Muscle of leg (tissue), 16 donors: ENCODE results near the gene RRAGA. TPM values are rescaled to one million over a fixed set of nuclear protein-coding genes. Genes with fewer than 3 reads are reported as not detected.
"Not testable (repeated sequence)": the region's sequence is repeated elsewhere in the genome, so short reads cannot be mapped to it uniquely, and the experiment has no call there.

Source experiments
- DNase-seq: peaks from one replicate; pipeline ENCODE4 v3.0.0; 2013
- H3K27ac ChIP-seq: one replicate; pipeline ENCODE4 v1.5.1; 2013; ENCODE audit warnings: mild to moderate bottlenecking, low read length, control low read depth
- H3K27me3 ChIP-seq: one replicate; pipeline ENCODE4 v1.6.1; 2013; ENCODE audit warnings: low read length; ENCODE audit not compliant: control insufficient read depth, insufficient read depth
- H3K36me3 ChIP-seq: one replicate; pipeline ENCODE4 v1.6.1; 2013; ENCODE audit warnings: low read length; ENCODE audit not compliant: control insufficient read depth, insufficient read depth
- H3K4me1 ChIP-seq: one replicate; pipeline ENCODE4 v1.6.1; 2013; ENCODE audit warnings: low read length; ENCODE audit not compliant: control insufficient read depth, insufficient read depth
- H3K4me3 ChIP-seq: one replicate; pipeline ENCODE4 v1.5.1; 2013; ENCODE audit warnings: low read length, control low read depth
- H3K9me3 ChIP-seq: replicated peaks from 2 replicates; pipeline ENCODE4 v1.6.1; 2013; ENCODE audit warnings: low read depth, low read length; ENCODE audit not compliant: control insufficient read depth
- WGBS: methylation state at CpG from one replicate; pipeline ENCODE4 v1.1.5; 2013; ENCODE audit warnings: missing lambda C conversion rate; ENCODE audit not compliant: insufficient coverage; 5-methylcytosine and 5-hydroxymethylcytosine counted together
- long read RNA-seq, 11 donors: transcript quantifications; one replicate each; lab custom pipeline, GENCODE V29; 2026
- polyA plus RNA-seq, 8 donors: library from polyadenylated mRNA; unstranded; fragments of 120-200 nt; gene quantifications; one replicate each; pipeline versions ENCODE4 v1.2.1 to v1.2.3, GENCODE V29; 2013; ENCODE audit warnings: inconsistent platforms in 1 of 8, low replicate concordance in 1 of 8; ENCODE audit not compliant: insufficient read length in 8 of 8, insufficient read depth in 1 of 8
- total RNA-seq: library from RNA; stranded (reverse); fragments of 120-200 nt; gene quantifications from one replicate; pipeline ENCODE4 v1.2.4, GENCODE V29; 2013

RRAGA gene, protein sequence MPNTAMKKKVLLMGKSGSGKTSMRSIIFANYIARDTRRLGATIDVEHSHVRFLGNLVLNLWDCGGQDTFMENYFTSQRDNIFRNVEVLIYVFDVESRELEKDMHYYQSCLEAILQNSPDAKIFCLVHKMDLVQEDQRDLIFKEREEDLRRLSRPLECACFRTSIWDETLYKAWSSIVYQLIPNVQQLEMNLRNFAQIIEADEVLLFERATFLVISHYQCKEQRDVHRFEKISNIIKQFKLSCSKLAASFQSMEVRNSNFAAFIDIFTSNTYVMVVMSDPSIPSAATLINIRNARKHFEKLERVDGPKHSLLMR
- total RNA-seq (26.6 TPM), polyA plus RNA-seq (10 to 100 TPM; 77.9 to 90.2 (median 84.3) TPM)
- long read RNA-seq, donor 1, transcript RRAGA-201 (1 exons, 1,589 nt), result major isoform, 50 of 50 reads
- long read RNA-seq, donor 1, partial matches to known transcripts, result 0 of 50 reads
- long read RNA-seq, donor 1, other reads (novel, unspliced or antisense), result 0 of 50 reads
- long read RNA-seq, donor 2, transcript RRAGA-201 (1 exons, 1,589 nt), result major isoform, 15 of 15 reads
- long read RNA-seq, donor 2, partial matches to known transcripts, result 0 of 15 reads
- long read RNA-seq, donor 2, other reads (novel, unspliced or antisense), result 0 of 15 reads
- long read RNA-seq, donor 3, transcript RRAGA-201 (1 exons, 1,589 nt), result major isoform, 130 of 130 reads
- long read RNA-seq, donor 3, partial matches to known transcripts, result 0 of 130 reads
- long read RNA-seq, donor 3, other reads (novel, unspliced or antisense), result 0 of 130 reads
- long read RNA-seq, donor 4, transcript RRAGA-201 (1 exons, 1,589 nt), result major isoform, 67 of 67 reads
- long read RNA-seq, donor 4, partial matches to known transcripts, result 0 of 67 reads
- long read RNA-seq, donor 4, other reads (novel, unspliced or antisense), result 0 of 67 reads
- long read RNA-seq, donor 5, transcript RRAGA-201 (1 exons, 1,589 nt), result major isoform, 254 of 254 reads
- long read RNA-seq, donor 5, partial matches to known transcripts, result 0 of 254 reads
- long read RNA-seq, donor 5, other reads (novel, unspliced or antisense), result 0 of 254 reads
- long read RNA-seq, donor 6, transcript RRAGA-201 (1 exons, 1,589 nt), result major isoform, 169 of 169 reads
- long read RNA-seq, donor 6, partial matches to known transcripts, result 0 of 169 reads
- long read RNA-seq, donor 6, other reads (novel, unspliced or antisense), result 0 of 169 reads
- long read RNA-seq, donor 7, transcript RRAGA-201 (1 exons, 1,589 nt), result major isoform, 148 of 148 reads
- long read RNA-seq, donor 7, partial matches to known transcripts, result 0 of 148 reads
- long read RNA-seq, donor 7, other reads (novel, unspliced or antisense), result 0 of 148 reads
- long read RNA-seq, donor 8, transcript RRAGA-201 (1 exons, 1,589 nt), result major isoform, 79 of 79 reads
- long read RNA-seq, donor 8, partial matches to known transcripts, result 0 of 79 reads
- long read RNA-seq, donor 8, other reads (novel, unspliced or antisense), result 0 of 79 reads
- long read RNA-seq, donor 9, transcript RRAGA-201 (1 exons, 1,589 nt), result major isoform, 99 of 99 reads
- long read RNA-seq, donor 9, partial matches to known transcripts, result 0 of 99 reads
- long read RNA-seq, donor 9, other reads (novel, unspliced or antisense), result 0 of 99 reads
- long read RNA-seq, donor 10, transcript RRAGA-201 (1 exons, 1,589 nt), result major isoform, 131 of 131 reads
- long read RNA-seq, donor 10, partial matches to known transcripts, result 0 of 131 reads
- long read RNA-seq, donor 10, other reads (novel, unspliced or antisense), result 0 of 131 reads
- long read RNA-seq, donor 11, transcript RRAGA-201 (1 exons, 1,589 nt), result major isoform, 109 of 109 reads
- long read RNA-seq, donor 11, partial matches to known transcripts, result 0 of 109 reads
- long read RNA-seq, donor 11, other reads (novel, unspliced or antisense), result 0 of 109 reads

DNA sequence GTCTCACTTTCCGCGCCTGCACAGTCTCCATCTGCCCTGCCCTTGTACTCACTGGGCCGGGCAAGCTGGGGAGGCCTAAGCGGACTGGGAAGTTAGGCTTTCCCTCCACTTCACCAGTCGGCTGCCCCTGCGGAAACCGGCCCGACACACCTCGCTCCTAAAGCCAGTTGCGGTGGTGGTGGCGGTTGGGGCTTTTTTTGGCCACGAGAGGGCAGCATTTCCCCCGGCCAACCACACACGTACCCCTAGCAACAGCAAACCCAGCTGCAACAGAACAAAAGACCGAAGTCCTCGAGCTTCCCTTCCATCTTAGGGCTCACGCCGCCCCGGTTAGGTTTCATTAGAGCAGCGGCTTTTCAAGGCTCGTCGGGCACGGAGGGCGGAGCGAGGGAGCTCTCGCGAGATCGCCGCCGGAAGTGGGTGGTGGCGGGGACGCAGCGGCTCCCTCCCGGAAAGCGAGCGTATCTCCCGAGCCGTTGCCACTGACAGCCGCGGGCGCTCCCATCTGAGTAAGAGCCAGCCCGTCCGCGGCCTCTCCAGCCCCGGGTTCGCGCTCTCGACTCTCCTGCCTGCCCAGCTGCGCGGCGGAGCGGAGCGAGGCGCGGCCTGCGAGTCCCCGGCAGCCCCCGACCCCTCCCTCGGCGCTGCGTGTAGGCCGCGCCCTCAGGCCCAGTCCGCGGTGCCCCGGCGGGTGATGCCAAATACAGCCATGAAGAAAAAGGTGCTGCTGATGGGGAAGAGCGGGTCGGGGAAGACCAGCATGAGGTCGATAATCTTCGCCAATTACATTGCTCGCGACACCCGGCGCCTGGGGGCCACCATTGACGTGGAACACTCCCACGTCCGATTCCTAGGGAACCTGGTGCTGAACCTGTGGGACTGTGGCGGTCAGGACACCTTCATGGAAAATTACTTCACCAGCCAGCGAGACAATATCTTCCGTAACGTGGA lies at the start of gene RRAGA:
Gene RRAGA (plus strand): TSS at position 462 of the 951 bp plus-strand sequence. CDS start 233 bp downstream, at position 695.
- DNase-seq, result peak; percentile 98
- no peaks in the 10 kb centered on the region for H3K9me3 ChIP-seq
- peak within 1 kb of the TSS; percentile 90 for H3K4me3 ChIP-seq
- under 1% methylated on average over 67 of the region's 82 CpGs for WGBS
- peak within 1 kb of the TSS; percentile 99 for H3K27ac ChIP-seq
- peaks cover 16% of the 10 kb centered on the region for H3K4me1 ChIP-seq
- H3K36me3 ChIP-seq, result peaks cover 7% of the 10 kb centered on the region
- no peaks in the 10 kb centered on the region for H3K27me3 ChIP-seq

DNA sequence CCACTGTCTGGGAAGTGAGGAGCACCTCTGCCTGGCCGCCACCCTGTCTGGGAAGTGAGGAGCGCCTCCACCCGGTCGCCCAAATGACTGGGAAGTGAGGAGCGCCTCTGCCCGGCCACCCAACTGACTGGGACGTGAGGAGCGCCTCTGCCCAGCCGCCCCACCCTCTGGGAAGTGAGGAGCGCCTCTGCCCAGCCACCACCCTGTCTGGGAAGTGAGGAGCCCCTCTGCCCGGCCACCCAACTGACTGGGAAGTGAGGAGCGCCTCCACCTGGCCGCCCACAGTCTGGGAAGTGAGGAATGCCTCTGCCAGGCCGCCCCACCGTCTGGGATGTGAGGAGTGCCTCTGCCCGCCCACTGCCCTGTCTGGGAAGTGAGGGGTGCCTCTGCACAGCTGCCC lies 49.1 kb upstream of the RRAGA start:
- Histone ChIP-seq H3K27ac (no peak overlapping the region), H3K4me1 (no peaks in the 10 kb centered on the region), H3K9me3 (peaks cover 4% of the 10 kb centered on the region), H3K27me3 (no peaks in the 10 kb centered on the region), H3K36me3 (no peaks in the 10 kb centered on the region), H3K4me3 (no peak overlapping the region)
- WGBS, result 86% methylated on average over 14 of the region's 16 CpGs
- DNase-seq, result no peak

DNA sequence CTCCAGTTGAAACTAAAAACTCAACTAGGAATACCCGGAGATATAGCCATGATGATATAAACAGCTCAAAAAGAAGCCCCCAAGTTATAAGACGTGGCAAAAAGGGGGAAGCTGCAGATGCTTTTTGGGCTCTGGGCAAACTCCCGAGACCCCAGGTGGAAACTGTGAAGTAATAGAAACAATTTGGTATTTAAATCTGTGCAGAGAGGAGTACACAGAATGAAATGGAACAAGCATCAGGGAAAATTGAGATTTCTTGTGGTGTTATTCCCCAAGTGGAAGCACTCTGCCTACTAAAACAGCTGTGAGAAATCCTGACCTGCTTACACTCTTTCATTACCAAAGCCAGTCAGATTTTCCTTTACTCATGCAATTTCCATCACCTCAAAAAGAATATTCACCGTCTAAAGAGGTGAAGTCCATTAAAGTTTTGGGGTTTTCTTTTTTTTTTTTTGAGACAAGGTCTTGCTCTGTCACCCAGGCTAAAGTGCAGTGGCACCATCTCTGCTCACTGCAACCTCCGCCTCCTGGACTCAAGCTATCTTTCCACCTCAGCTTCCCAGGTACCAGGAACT lies 39.7 kb upstream of the RRAGA start:
- Histone ChIP-seq H3K36me3 (no peaks in the 10 kb centered on the region), H3K27me3 (no peaks in the 10 kb centered on the region), H3K4me3 (no peak overlapping the region), H3K9me3 (no peaks in the 10 kb centered on the region), H3K4me1 (no peaks in the 10 kb centered on the region), H3K27ac (peak overlapping the region; percentile 60)
- WGBS, result 18% methylated on average over 2 of the region's 5 CpGs
- DNase-seq, result peak; percentile 86

DNA sequence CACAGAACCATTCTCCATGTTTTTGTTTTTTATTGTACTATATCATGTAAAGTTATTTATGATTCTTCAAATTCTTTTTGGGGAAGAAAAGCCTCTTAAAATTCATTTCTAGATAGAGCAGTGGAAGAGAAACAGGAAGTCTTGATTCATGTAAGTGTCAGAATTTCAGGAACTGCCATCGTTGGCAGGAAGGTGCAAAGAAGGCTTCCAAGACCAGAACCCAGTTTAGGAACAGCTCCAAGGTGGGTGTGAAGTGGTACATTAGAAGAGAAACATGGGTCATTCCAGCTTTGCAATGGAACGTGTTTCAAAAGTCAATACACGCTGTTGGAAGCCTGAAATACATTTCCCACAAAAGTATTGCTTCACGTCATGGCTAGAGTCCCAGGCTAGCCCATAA lies 31.0 kb upstream of the RRAGA start:
- DNase-seq, result no peak
- no peaks in the 10 kb centered on the region for H3K9me3 ChIP-seq
- H3K27me3 ChIP-seq, result no peaks in the 10 kb centered on the region
- H3K27ac ChIP-seq, result no peak overlapping the region
- H3K4me3 ChIP-seq, result no peak overlapping the region
- H3K36me3 ChIP-seq, result no peaks in the 10 kb centered on the region
- H3K4me1 ChIP-seq, result peaks cover 2% of the 10 kb centered on the region
- 17% methylated on average over 1 of the region's 4 CpGs for WGBS

DNA sequence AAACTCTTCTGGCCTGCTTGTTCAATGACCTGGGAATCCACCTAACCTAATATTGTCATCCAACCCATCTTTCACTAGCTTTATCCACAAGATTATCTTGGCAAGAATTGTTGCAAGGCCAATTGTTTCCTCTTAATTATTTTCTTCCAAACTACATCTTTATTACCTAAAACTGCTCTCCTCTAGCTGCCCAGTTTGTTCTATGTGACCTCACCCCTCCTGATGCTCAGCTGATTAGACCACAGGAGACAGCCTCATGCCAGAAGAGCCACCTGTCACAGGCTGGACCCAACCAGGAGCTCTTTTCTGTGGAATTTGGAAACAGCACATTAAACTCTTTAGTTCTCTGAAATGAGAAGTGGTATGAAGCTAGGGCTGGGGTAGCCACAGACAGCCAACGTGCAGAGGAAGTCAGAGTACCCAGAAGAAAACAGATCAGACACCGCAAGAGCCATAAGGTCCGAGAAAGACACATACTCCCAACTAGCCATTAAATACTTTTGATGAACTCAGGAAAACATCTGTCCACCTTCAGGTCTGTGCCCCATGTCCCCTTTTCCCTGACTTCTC lies 28.3 kb upstream of the RRAGA start:
- no peaks in the 10 kb centered on the region for H3K27me3 ChIP-seq
- WGBS, result no CpG with 5 or more reads among the region's 3 CpGs
- H3K4me1 ChIP-seq, result peaks cover 2% of the 10 kb centered on the region
- no peak overlapping the region for H3K4me3 ChIP-seq
- DNase-seq, result no peak
- no peaks in the 10 kb centered on the region for H3K36me3 ChIP-seq
- no peak overlapping the region for H3K27ac ChIP-seq
- no peaks in the 10 kb centered on the region for H3K9me3 ChIP-seq

DNA sequence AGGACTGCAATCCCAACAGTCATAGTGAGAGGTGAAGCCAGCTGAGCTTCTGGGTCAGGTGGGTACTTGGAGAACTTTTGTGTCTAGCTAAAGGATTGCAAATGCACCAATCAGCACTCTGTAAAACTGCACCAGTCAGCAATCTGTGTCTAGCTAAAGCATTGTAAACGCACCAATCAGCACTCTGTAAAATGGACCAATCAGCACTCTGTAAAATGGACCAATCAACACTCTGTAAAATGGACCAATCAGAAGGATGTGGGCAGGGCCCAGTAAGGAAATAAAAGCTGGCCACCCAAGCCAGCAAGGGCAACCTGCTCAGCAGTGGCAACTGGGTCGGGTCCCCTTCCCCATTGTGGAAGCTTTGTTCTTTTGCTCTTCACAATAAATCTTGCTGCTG lies 27.6 kb upstream of the RRAGA start:
- not testable (repeated sequence) for H3K4me1 ChIP-seq, H3K9me3 ChIP-seq, DNase-seq, H3K4me3 ChIP-seq, H3K27ac ChIP-seq, H3K36me3 ChIP-seq, H3K27me3 ChIP-seq
- 88% methylated on average over 1 of the region's 2 CpGs for WGBS

DNA sequence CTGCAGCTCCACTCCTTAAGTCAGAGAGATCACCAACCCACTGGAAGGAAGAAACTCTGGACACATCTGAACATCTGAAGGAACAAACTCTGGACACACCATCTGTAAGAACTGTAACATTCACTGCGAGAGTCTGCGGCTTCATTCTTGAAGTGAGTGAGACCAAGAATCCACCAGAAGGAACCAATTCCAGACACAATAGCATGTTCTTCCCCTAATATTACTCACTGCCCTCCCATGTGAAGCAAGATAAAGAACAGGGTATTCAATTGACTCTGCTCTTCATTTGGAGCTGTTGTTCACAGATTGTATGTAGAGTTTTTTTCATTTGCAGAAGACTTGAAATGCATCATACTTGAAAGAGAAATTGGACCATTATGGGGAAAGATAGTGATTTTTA lies 27.0 kb upstream of the RRAGA start:
- no peaks in the 10 kb centered on the region for H3K27me3 ChIP-seq
- peaks cover 2% of the 10 kb centered on the region for H3K4me1 ChIP-seq
- H3K27ac ChIP-seq, result no peak overlapping the region
- no peaks in the 10 kb centered on the region for H3K9me3 ChIP-seq
- no peak overlapping the region for H3K4me3 ChIP-seq
- H3K36me3 ChIP-seq, result no peaks in the 10 kb centered on the region
- DNase-seq, result no peak
- 100% methylated on average over 1 of the region's 2 CpGs for WGBS

DNA sequence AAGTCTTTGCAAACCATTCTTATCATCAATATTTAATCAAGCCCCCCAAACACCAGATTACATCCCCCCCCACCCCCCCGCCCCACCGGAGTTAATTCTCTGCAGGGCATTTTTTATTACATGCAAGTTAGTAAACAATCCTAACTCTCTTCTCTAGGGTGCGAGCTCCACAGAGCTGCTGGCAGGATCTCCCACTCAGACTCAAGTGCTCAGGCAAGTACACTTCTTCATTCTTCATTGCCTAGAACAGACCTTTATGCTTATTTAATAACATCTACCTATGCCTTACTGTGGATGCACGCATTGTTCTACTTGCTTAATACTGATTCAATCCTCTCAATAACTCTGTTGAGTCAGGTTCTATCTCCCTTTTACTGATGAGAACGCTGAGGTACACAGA lies 26.1 kb upstream of the RRAGA start:
- Histone ChIP-seq H3K27ac (no peak overlapping the region), H3K36me3 (no peaks in the 10 kb centered on the region), H3K4me1 (peaks cover 2% of the 10 kb centered on the region), H3K4me3 (no peak overlapping the region), H3K9me3 (no peaks in the 10 kb centered on the region), H3K27me3 (no peaks in the 10 kb centered on the region)
- 85% methylated on average over 2 of the region's 5 CpGs for WGBS
- DNase-seq, result no peak
